Adrenal gland (tissue), 5 donors: ENCODE measurements around the gene SLC24A4.

ENCODE experiments used
- POLR2A ChIP-seq, 2 donors: fragments of 450-650 bp; IDR thresholded peaks; one replicate each; pipeline ENCODE4 v1.6.1; 2017; ENCODE audit warnings: antibody characterized with exemption in 2 of 2, mild to moderate bottlenecking in 2 of 2, moderate library complexity in 1 of 2
- TF ChIP-seq, protein P1 (sequence below), 6 experiments: fragments of 450-650 bp in 4 of 6; fragments of 200-600 bp in 2 of 6; sonication (generic) in 1 of 6; IDR thresholded peaks; 1 replicate in 5 of 6; 2 replicates in 1 of 6; pipeline versions ENCODE4 v1.5.1 to v1.8.0; 2016 to 2021; ENCODE audit warnings: antibody characterized with exemption in 6 of 6, mild to moderate bottlenecking in 2 of 6, moderate library complexity in 1 of 6
- donor health status: DM: no; HTN: no; CAD: no.

DNA sequence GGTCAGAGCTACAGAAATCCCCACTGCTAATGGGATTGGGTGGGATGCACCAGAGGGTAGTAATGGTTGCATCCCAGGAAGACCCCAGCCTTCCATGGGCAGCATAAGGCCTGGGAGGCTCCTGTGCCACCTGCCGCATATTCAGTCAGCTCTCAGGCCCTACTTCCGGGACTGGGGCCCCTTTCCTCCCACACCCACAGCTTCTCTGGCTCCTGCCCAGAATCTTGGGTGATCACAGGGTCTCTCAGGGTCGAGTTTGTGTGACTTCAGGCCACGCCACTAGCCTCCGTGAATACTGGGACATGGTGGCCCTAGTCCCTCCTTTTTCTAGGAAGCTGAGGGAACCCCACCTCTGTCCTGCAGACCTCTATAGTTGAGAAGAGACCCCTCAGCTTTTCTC, 123.8 kb downstream of the SLC24A4 start:
- TF ChIP-seq, protein P1, sequence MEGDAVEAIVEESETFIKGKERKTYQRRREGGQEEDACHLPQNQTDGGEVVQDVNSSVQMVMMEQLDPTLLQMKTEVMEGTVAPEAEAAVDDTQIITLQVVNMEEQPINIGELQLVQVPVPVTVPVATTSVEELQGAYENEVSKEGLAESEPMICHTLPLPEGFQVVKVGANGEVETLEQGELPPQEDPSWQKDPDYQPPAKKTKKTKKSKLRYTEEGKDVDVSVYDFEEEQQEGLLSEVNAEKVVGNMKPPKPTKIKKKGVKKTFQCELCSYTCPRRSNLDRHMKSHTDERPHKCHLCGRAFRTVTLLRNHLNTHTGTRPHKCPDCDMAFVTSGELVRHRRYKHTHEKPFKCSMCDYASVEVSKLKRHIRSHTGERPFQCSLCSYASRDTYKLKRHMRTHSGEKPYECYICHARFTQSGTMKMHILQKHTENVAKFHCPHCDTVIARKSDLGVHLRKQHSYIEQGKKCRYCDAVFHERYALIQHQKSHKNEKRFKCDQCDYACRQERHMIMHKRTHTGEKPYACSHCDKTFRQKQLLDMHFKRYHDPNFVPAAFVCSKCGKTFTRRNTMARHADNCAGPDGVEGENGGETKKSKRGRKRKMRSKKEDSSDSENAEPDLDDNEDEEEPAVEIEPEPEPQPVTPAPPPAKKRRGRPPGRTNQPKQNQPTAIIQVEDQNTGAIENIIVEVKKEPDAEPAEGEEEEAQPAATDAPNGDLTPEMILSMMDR (IDR thresholded peaks at IDR 0.05): no peak
- no peak for TF ChIP-seq POLR2A (IDR thresholded peaks at IDR 0.05)
